ENCODE data around the gene PPDPF.

- TF ChIP-seq CTCF (IDR thresholded peaks at IDR 0.05; ENCODE audit: extremely low read depth in 1 of 2, insufficient read depth in 1 of 2, low read depth in 1 of 2, low read length in 2 of 2), result no peak
- TF ChIP-seq POLR2AphosphoS5 (IDR thresholded peaks at IDR 0.05; ENCODE audit: insufficient read depth, low read depth, low read length), result no peak
- no peak for TF ChIP-seq EZH2 (IDR thresholded peaks at IDR 0.05; ENCODE audit: borderline replicate concordance, low read depth, low read length, severe bottlenecking)
- no peak for TF ChIP-seq POLR2A (IDR thresholded peaks at IDR 0.05; ENCODE audit: low read depth, low read length)
- TF ChIP-seq MAX (IDR thresholded peaks at IDR 0.05; ENCODE audit: insufficient read depth, insufficient read length), result no peak
- TF ChIP-seq JUN (IDR thresholded peaks at IDR 0.05; ENCODE audit: borderline replicate concordance, insufficient read depth, insufficient read length, low read depth), result no peak
- no peak for TF ChIP-seq GATA2 (IDR thresholded peaks at IDR 0.05; ENCODE audit: insufficient read depth, insufficient read length, low read depth, low read length)
- TF ChIP-seq MYC (IDR thresholded peaks at IDR 0.05; ENCODE audit: low read depth, low read length), result no peak
These were observed 15.3 kb upstream of the PPDPF start for GRCh38 chr20:63505281-63505680.
